Nephron (organoid): ENCODE measurements around the gene ZHX3.

Experiments
- H3K27ac Mint-ChIP-seq, 3 experiments: 2 replicates each; pipeline ENCODE4 v1.8.0; 2020; ENCODE audit warnings: mixed read lengths in 3 of 3, mild to moderate bottlenecking in 2 of 3, moderate library complexity in 1 of 3
- H3K27me3 Mint-ChIP-seq: 2 replicates; pipeline ENCODE4 v1.8.0; 2021; ENCODE audit warnings: low read depth, mild to moderate bottlenecking, moderate library complexity, mixed read lengths
- H3K36me3 Mint-ChIP-seq: 2 replicates; pipeline ENCODE4 v1.8.0; 2020; ENCODE audit warnings: low read depth, mixed read lengths
- H3K4me1 Mint-ChIP-seq: 2 replicates; pipeline ENCODE4 v1.8.0; 2020; ENCODE audit warnings: mixed read lengths
- H3K4me3 Mint-ChIP-seq, 3 experiments: 2 replicates each; pipeline ENCODE4 v1.8.0; 2020; ENCODE audit warnings: mild to moderate bottlenecking in 3 of 3, mixed read lengths in 3 of 3, moderate library complexity in 2 of 3
- H3K9me3 Mint-ChIP-seq: 2 replicates; pipeline ENCODE4 v1.8.0; 2020; ENCODE audit warnings: mixed read lengths
- TF ChIP-seq, protein P1 (sequence below), 3 experiments: fragments of 200-600 bp; sonication (generic); IDR thresholded peaks; one replicate each; pipeline ENCODE4 v1.5.0; 2021; ENCODE audit warnings: antibody characterized with exemption in 3 of 3; ENCODE audit not compliant: unreplicated experiment in 3 of 3

ZHX3 gene

GRCh38 chr20:41261790-41262717, 55.5 kb downstream of the ZHX3 start:
- H3K4me1 Mint-ChIP-seq = no peaks in the 10 kb centered on the region
- no peaks in the 10 kb centered on the region for H3K9me3 Mint-ChIP-seq
- no peak overlapping the region for H3K4me3 Mint-ChIP-seq
- H3K27me3 Mint-ChIP-seq = no peaks in the 10 kb centered on the region
- H3K27ac Mint-ChIP-seq = no peak overlapping the region
- peaks cover 7% of the 10 kb centered on the region for H3K36me3 Mint-ChIP-seq
- TF ChIP-seq, protein P1, sequence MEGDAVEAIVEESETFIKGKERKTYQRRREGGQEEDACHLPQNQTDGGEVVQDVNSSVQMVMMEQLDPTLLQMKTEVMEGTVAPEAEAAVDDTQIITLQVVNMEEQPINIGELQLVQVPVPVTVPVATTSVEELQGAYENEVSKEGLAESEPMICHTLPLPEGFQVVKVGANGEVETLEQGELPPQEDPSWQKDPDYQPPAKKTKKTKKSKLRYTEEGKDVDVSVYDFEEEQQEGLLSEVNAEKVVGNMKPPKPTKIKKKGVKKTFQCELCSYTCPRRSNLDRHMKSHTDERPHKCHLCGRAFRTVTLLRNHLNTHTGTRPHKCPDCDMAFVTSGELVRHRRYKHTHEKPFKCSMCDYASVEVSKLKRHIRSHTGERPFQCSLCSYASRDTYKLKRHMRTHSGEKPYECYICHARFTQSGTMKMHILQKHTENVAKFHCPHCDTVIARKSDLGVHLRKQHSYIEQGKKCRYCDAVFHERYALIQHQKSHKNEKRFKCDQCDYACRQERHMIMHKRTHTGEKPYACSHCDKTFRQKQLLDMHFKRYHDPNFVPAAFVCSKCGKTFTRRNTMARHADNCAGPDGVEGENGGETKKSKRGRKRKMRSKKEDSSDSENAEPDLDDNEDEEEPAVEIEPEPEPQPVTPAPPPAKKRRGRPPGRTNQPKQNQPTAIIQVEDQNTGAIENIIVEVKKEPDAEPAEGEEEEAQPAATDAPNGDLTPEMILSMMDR (IDR thresholded peaks at IDR 0.05; ENCODE audit: unreplicated experiment in 3 of 3) = no peak

DNA sequence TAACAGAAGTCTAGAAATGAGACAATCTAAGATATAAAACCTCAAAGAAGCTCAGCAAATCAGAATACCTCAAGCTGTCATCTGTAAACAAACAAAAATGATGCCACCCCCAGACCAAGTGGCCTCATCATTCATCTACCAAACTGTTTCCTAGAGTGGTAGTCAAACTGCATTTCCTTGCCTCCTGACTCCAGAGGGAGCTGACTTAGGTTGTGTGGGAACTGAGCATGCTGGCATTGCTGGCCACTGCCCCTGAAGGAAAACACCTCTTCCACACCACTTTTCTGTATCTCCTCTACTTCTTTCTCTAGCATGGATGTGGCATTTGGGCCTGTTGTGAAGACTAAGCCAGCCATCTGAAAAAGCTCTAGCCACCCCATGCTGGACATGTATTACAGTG, 56.3 kb downstream of the ZHX3 start:
- no peaks in the 10 kb centered on the region for H3K4me1 Mint-ChIP-seq
- no peaks in the 10 kb centered on the region for H3K27me3 Mint-ChIP-seq
- peaks cover 5% of the 10 kb centered on the region for H3K36me3 Mint-ChIP-seq

DNA sequence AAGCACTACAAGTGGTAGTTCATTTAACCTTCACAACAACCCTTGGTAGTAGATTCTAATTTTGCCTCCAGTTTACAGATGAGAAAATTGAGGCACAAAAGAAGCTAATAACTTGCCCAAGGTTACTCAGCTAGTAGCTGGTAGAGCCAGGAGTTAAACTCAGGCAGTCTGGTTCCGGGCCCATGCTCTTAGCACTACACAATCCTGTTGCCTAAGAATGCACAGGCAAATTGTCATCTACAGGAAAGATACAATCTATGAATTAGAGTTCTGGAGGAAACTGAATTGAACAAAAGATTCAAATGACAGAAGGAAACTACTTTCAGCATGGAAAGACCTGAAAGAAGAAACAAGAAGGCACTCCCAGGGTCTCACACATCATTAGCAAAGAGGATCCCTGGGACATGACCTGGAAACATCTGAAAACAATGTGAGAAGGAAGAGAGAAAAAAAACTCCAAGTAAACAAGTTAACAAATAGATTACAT, 56.8 kb downstream of the ZHX3 start:
- TF ChIP-seq, protein P1 (IDR thresholded peaks at IDR 0.05; ENCODE audit: unreplicated experiment in 3 of 3) = no peak
- Mint-ChIP-seq H3K27me3 (no peaks in the 10 kb centered on the region), H3K27ac (no peak overlapping the region), H3K4me1 (no peaks in the 10 kb centered on the region), H3K4me3 (no peak overlapping the region), H3K36me3 (peaks cover under 1% of the 10 kb centered on the region), H3K9me3 (no peaks in the 10 kb centered on the region)

More for the DNA sequence above, 56.3 kb downstream of the ZHX3 start:
- no peak overlapping the region for H3K27ac Mint-ChIP-seq
- TF ChIP-seq, protein P1 (IDR thresholded peaks at IDR 0.05; ENCODE audit: unreplicated experiment in 3 of 3) = no peak
- H3K9me3 Mint-ChIP-seq = no peaks in the 10 kb centered on the region
- H3K4me3 Mint-ChIP-seq = no peak overlapping the region

DNA sequence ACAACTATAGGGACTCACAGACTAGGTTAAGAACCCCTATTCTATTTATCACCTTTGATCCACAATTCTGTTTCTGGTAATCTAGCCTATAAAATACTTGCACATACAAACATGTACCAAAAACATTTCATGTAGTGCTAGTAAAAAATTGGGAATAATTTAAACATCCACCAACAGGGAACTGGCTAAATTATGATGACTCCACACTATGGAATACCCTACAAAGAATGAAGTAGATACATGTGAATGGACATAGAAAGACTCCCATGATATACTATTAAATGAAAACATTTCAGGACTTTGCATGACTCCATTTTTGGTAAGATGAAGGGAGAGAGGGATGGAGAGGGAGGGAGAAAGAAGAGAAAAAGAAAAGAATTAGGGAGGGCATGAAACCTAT, 58.2 kb downstream of the ZHX3 start:
- no peaks in the 10 kb centered on the region for H3K36me3 Mint-ChIP-seq
- no peak overlapping the region for H3K4me3 Mint-ChIP-seq
- TF ChIP-seq, protein P1 (IDR thresholded peaks at IDR 0.05; ENCODE audit: unreplicated experiment in 3 of 3) = no peak
- no peaks in the 10 kb centered on the region for H3K9me3 Mint-ChIP-seq
- H3K27ac Mint-ChIP-seq = no peak overlapping the region
- H3K4me1 Mint-ChIP-seq = no peaks in the 10 kb centered on the region
- no peaks in the 10 kb centered on the region for H3K27me3 Mint-ChIP-seq

GRCh38 chr20:41258474-41258873, 59.1 kb downstream of the ZHX3 start:
- Mint-ChIP-seq H3K27ac (no peak overlapping the region), H3K4me1 (no peaks in the 10 kb centered on the region), H3K36me3 (no peaks in the 10 kb centered on the region), H3K9me3 (no peaks in the 10 kb centered on the region), H3K4me3 (no peak overlapping the region), H3K27me3 (no peaks in the 10 kb centered on the region)
- TF ChIP-seq, protein P1 (IDR thresholded peaks at IDR 0.05; ENCODE audit: unreplicated experiment in 3 of 3) = no peak
